Mucosa of descending colon (tissue), 3 donors: ENCODE measurements around the gene ITSN1. TPM values are rescaled to one million over a fixed set of nuclear protein-coding genes. Genes with fewer than 3 reads are reported as not detected.

Experiments used
- ATAC-seq: fragments of 200-7000 bp; cut with Tn5 transposase; one replicate; pipeline ENCODE4 v1.9.1; 2020; ENCODE audit warnings: mild to moderate bottlenecking, moderate library complexity
- DNase-seq, 3 donors: peaks; one replicate each; pipeline ENCODE4 v3.0.0-alpha.2; 2020
- H3K36me3 ChIP-seq: fragments of 200-600 bp; one replicate; pipeline ENCODE4 v1.8.0; 2021; ENCODE audit warnings: low read depth, mild to moderate bottlenecking
- H3K4me1 ChIP-seq: fragments of 200-600 bp; one replicate; pipeline ENCODE4 v1.8.0; 2021; ENCODE audit warnings: low read depth, mild to moderate bottlenecking
- H3K4me3 ChIP-seq: fragments of 200-600 bp; one replicate; pipeline ENCODE4 v1.8.0; 2021; ENCODE audit warnings: mild to moderate bottlenecking
- H3K9me3 ChIP-seq: fragments of 200-600 bp; one replicate; pipeline ENCODE4 v1.8.0; 2021; ENCODE audit warnings: mild to moderate bottlenecking
- intact Hi-C, 2 donors: fragments of 100-400 bp; cut with DNase I in 1 of 2; cut with micrococcal nuclease in 1 of 2; formaldehyde crosslinking; loops; one replicate each; pipeline versions ENCODE4 v1.11.0 to v1.11.1; 2022; cut with DNase I, micrococcal nuclease
- total RNA-seq, 3 donors: library from RNA; stranded (reverse); fragmentation: NEBNext Ultra II Directional in 2 of 3; extraction: Animal tissue kit (Norgen Biotek cat#: 25700) in 2 of 3; gene quantifications; one replicate each; pipeline versions ENCODE4 v1.2.1 to v1.2.4, GENCODE V29; 2021 to 2023
- TF ChIP-seq, protein P1 (sequence below): fragments of 200-600 bp; IDR thresholded peaks from one replicate; pipeline ENCODE4 v1.8.0; 2022; ENCODE audit warnings: antibody characterized with exemption, mild to moderate bottlenecking
- donor health status: DM: no; HTN: no; CAD: no; lungs with moderate emphysema.
- donor health status: DM: no; HTN: no; CAD: no.
- donor health status: DM: no; HTN: yes; CAD: no.

Gene ITSN1
- total RNA-seq, 3 donors from 2014 or later = 35.6 to 54.8 (median 45.3) TPM

- H3K9me3 ChIP-seq = no peaks in the 10 kb centered on the region
- H3K36me3 ChIP-seq = no peaks in the 10 kb centered on the region
- peaks cover 6% of the 10 kb centered on the region for H3K4me1 ChIP-seq
- no peak for ATAC-seq
- no peak overlapping the region for H3K4me3 ChIP-seq
- intact Hi-C loops = loop anchor here in 1 of 2 donors (10.0 kb wide), 1 partner anchor 59 kb away; no protein-coding TSS in a partner anchor
- TF ChIP-seq, protein P1, sequence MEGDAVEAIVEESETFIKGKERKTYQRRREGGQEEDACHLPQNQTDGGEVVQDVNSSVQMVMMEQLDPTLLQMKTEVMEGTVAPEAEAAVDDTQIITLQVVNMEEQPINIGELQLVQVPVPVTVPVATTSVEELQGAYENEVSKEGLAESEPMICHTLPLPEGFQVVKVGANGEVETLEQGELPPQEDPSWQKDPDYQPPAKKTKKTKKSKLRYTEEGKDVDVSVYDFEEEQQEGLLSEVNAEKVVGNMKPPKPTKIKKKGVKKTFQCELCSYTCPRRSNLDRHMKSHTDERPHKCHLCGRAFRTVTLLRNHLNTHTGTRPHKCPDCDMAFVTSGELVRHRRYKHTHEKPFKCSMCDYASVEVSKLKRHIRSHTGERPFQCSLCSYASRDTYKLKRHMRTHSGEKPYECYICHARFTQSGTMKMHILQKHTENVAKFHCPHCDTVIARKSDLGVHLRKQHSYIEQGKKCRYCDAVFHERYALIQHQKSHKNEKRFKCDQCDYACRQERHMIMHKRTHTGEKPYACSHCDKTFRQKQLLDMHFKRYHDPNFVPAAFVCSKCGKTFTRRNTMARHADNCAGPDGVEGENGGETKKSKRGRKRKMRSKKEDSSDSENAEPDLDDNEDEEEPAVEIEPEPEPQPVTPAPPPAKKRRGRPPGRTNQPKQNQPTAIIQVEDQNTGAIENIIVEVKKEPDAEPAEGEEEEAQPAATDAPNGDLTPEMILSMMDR = no peak
- DNase-seq = no peak
These were observed 202.0 kb downstream of the ITSN1 start for GRCh38 chr21:33844104-33844889.

DNA sequence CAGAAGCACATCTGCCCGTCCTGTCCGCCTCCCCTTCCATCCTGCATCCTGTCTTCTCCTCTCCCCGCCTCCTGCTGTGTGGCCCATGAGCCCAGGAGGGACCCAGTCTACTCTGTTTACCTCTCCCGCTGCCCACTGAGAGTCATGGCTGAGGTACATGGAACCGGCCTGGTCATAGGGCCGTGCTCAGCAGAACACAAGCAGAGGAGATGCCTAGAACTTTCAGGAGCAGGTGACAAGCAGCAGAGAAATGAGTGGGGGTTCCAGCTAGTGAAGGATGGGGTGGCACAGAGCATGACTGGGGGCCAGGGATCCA lies 202.5 kb downstream of the ITSN1 start:
- H3K36me3 ChIP-seq = no peaks in the 10 kb centered on the region
- no peak overlapping the region for H3K4me3 ChIP-seq
- H3K4me1 ChIP-seq = peaks cover 6% of the 10 kb centered on the region
- TF ChIP-seq, protein P1 = no peak
- DNase-seq (no peak), ATAC-seq (no peak)
- H3K9me3 ChIP-seq = no peaks in the 10 kb centered on the region
- intact Hi-C loops = loop anchor here in 1 of 2 donors (10.0 kb wide), 1 partner anchor 60 kb away; no protein-coding TSS in a partner anchor

DNA sequence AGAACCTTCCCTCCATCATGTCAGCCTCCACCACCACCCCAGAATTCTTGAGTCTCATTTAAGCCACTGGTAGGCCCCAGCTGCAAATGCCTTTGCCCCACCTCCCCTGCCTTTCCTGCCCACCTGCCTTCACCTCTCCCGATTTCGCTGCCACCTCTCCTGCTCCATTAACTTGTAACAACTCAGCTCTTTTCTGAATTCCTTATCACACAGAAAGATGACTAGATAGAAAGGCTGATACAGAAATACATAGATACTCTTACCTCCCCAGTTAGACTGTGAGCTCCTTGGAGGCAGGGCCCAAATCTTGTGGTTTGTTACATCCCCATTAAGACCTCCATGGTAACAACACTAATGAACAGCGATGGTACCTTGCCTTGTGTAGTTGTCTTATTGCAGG lies 203.8 kb downstream of the ITSN1 start:
- no peaks in the 10 kb centered on the region for H3K9me3 ChIP-seq
- peaks cover 6% of the 10 kb centered on the region for H3K4me1 ChIP-seq
- ATAC-seq = no peak
- TF ChIP-seq, protein P1 = no peak
- H3K4me3 ChIP-seq = no peak overlapping the region
- DNase-seq = no peak
- no peaks in the 10 kb centered on the region for H3K36me3 ChIP-seq
- intact Hi-C loops = loop anchor here in 1 of 2 donors (10.0 kb wide), 1 partner anchor 61 kb away; no protein-coding TSS in a partner anchor

- H3K4me1 ChIP-seq = peaks cover 6% of the 10 kb centered on the region
- no peaks in the 10 kb centered on the region for H3K9me3 ChIP-seq
- no peak overlapping the region for H3K4me3 ChIP-seq
- no peaks in the 10 kb centered on the region for H3K36me3 ChIP-seq
- DNase-seq (no peak), ATAC-seq (no peak)
- TF ChIP-seq, protein P1 = no peak
- intact Hi-C loops = loop anchor here in 1 of 2 donors (10.0 kb wide), 1 partner anchor 63 kb away; no protein-coding TSS in a partner anchor
These were observed 205.4 kb downstream of the ITSN1 start for GRCh38 chr21:33847588-33848248.

- H3K4me1 ChIP-seq = peaks cover 6% of the 10 kb centered on the region
- ATAC-seq = peak; percentile 82
- DNase-seq = peak in 2 of 3 donors; percentile 28 to 46
- H3K36me3 ChIP-seq = no peaks in the 10 kb centered on the region
- H3K4me3 ChIP-seq = no peak overlapping the region
- H3K9me3 ChIP-seq = no peaks in the 10 kb centered on the region
- TF ChIP-seq, protein P1 = no peak
- intact Hi-C loops = loop anchor here in 1 of 2 donors (10.0 kb wide), 1 partner anchor 64 kb away; no protein-coding TSS in a partner anchor
These were observed 206.1 kb downstream of the ITSN1 start for GRCh38 chr21:33848249-33848953.
